PC-3 (cell line): Measurements from ENCODE around the gene GPR148. TPM values are rescaled to one million over a fixed set of nuclear protein-coding genes. Genes with fewer than 3 reads are reported as not detected.
A peak's percentile ranks its signal among the peaks of the same experiment; 100 is the strongest.
"Not testable (repeated sequence)": the region's sequence is repeated elsewhere in the genome, so short reads cannot be mapped to it uniquely, and the experiment has no call there.

Source experiments
- ATAC-seq: fragments of 200-7000 bp; cut with Tn5 transposase; 2 replicates; pipeline ENCODE4 v1.9.1; 2020; ENCODE audit warnings: mild to moderate bottlenecking, moderate library complexity
- Bru-seq: library from RNA; stranded (reverse); fragments of 400-500 nt; gene quantifications from one replicate; lab custom pipeline; 2021; lab: Mats Ljungman, UMichigan
- BruChase-seq, 2 experiments: library from RNA; stranded (reverse); fragments of 400-500 nt; gene quantifications; one replicate each; lab custom pipeline; 2021; lab: Mats Ljungman, UMichigan
- BruUV-seq: library from RNA; stranded (reverse); fragments of 400-500 nt; replicated peaks from 2 replicates; lab custom pipeline; 2021; lab: Mats Ljungman, UMichigan
- CTCF ChIA-PET: fragments of 300-600 bp; sonication (Branson Sonifier 250); formaldehyde crosslinking; loops from one replicate; lab custom pipeline; 2022; ENCODE audit warnings: antibody characterized with exemption; lab: Charles Lee
- POLR2A ChIA-PET: fragments of 300-600 bp; sonication (Branson Sonifier 250); formaldehyde crosslinking; loops from one replicate; lab custom pipeline; 2022; ENCODE audit warnings: antibody characterized with exemption; ENCODE audit not compliant: unreplicated experiment; lab: Charles Lee
- DNase-seq: peaks from one replicate; pipeline ENCODE4 v3.0.0-alpha.2; 2015
- H2AFZ ChIP-seq: fragments of 300-600 bp; sonication (generic); 2 replicates; pipeline ENCODE4 v1.6.0; 2016; ENCODE audit warnings: antibody characterized with exemption, low read length
- H3F3A ChIP-seq: fragments of 300-600 bp; sonication (generic); one replicate; pipeline ENCODE4 v1.6.0; 2017; ENCODE audit warnings: antibody characterized with exemption, low read length, control low read depth, mild to moderate bottlenecking; ENCODE audit not compliant: unreplicated experiment
- H3K27ac ChIP-seq: fragments of 300-600 bp; sonication (generic); 2 replicates; pipeline ENCODE4 v1.5.1; 2016; ENCODE audit warnings: mild to moderate bottlenecking, low read length
- H3K27me3 ChIP-seq: fragments of 300-600 bp; sonication (generic); 2 replicates; pipeline ENCODE4 v1.6.1; 2016; ENCODE audit warnings: low read length, mixed read lengths
- H3K36me3 ChIP-seq: fragments of 300-600 bp; sonication (generic); 2 replicates; pipeline ENCODE4 v1.6.1; 2016; ENCODE audit warnings: low read depth, mixed run types, low read length, mixed read lengths
- H3K4me1 ChIP-seq: fragments of 300-600 bp; sonication (generic); 2 replicates; pipeline ENCODE4 v1.5.1; 2016; ENCODE audit warnings: low read length; ENCODE audit not compliant: insufficient read depth
- H3K4me2 ChIP-seq: fragments of 300-600 bp; sonication (generic); 2 replicates; pipeline ENCODE4 v1.6.0; 2016; ENCODE audit warnings: low read length
- H3K4me3 ChIP-seq: fragments of 300-600 bp; sonication (generic); 2 replicates; pipeline ENCODE4 v1.5.1; 2016; ENCODE audit warnings: mild to moderate bottlenecking, low read length, mixed read lengths
- H3K79me2 ChIP-seq: fragments of 300-600 bp; sonication (generic); 2 replicates; pipeline ENCODE4 v1.6.1; 2017; ENCODE audit warnings: low read length, mixed read lengths
- H3K9ac ChIP-seq: fragments of 300-600 bp; sonication (generic); 2 replicates; pipeline ENCODE4 v1.6.0; 2016; ENCODE audit warnings: mild to moderate bottlenecking, low read length
- H3K9me2 ChIP-seq: fragments of 300-600 bp; sonication (generic); replicated peaks from 2 replicates; pipeline ENCODE4 v1.6.1; 2016; ENCODE audit warnings: mixed run types, low read length, mixed read lengths
- H3K9me3 ChIP-seq: fragments of 300-600 bp; sonication (generic); 2 replicates; pipeline ENCODE4 v1.6.1; 2016; ENCODE audit warnings: low read length, mixed read lengths
- H4K20me1 ChIP-seq: fragments of 300-600 bp; sonication (generic); 2 replicates; pipeline ENCODE4 v1.6.1; 2016; ENCODE audit warnings: low read length, mixed read lengths
- CTCF ChIP-seq: fragments of 300-600 bp; sonication (generic); conservative IDR thresholded peaks from 2 replicates; pipeline ENCODE4 v1.5.1; 2017; ENCODE audit warnings: antibody characterized with exemption, low read depth, mild to moderate bottlenecking, low read length
- EZH2 ChIP-seq: fragments of 300-600 bp; sonication (generic); IDR thresholded peaks from one replicate; pipeline ENCODE4 v1.6.1; 2017; ENCODE audit warnings: antibody characterized with exemption, mild to moderate bottlenecking, low read length; ENCODE audit not compliant: unreplicated experiment
- EZH2phosphoT487 ChIP-seq: fragments of 300-600 bp; sonication (generic); IDR thresholded peaks from 2 replicates; pipeline ENCODE4 v1.6.1; 2018; ENCODE audit warnings: mild to moderate bottlenecking, antibody characterized with exemption, low read length, borderline replicate concordance
- intact Hi-C: fragments of 100-400 bp; cut with micrococcal nuclease; formaldehyde crosslinking; loops from 2 replicates; pipeline ENCODE4 v1.9.0; 2023
- long read RNA-seq: library from polyadenylated mRNA; unstranded; transcript quantifications from one replicate; pipeline ENCODE4 v2.0.0, GENCODE V29; 2021; ENCODE audit not compliant: unreplicated experiment
- total RNA-seq: library from RNA; depleted of rRNA; stranded (reverse); fragments of >200 nt; gene quantifications from 2 replicates; pipeline ENCODE4 v1.2.3, GENCODE V29; 2014; rRNA removed

Gene GPR148
- not detected in 2 replicates for total RNA-seq
- Bru-seq, nascent RNA = not detected
- not detected for BruChase-seq, experiment 1, labeled RNA remaining after a 6-hour chase
- not detected for BruChase-seq, experiment 2, labeled RNA remaining after a 2-hour chase
- long read RNA-seq = 0 reads

- no TSS peak for BruUV-seq
- Histone ChIP-seq H2AFZ (peak within 1 kb of the TSS; percentile 94), H3K36me3 (no peaks in the 10 kb centered on the region), H3F3A (no peaks in the 10 kb centered on the region), H3K4me3 (peak within 1 kb of the TSS; percentile 75), H3K27me3 (peaks cover 18% of the 10 kb centered on the region), H3K4me2 (peak within 1 kb of the TSS; percentile 94), H3K9me2 (no peaks in the 10 kb centered on the region), H3K9ac (no peak within 1 kb of the TSS), H3K4me1 (peaks cover 9% of the 10 kb centered on the region), H4K20me1 (no peaks in the 10 kb centered on the region), H3K9me3 (no peaks in the 10 kb centered on the region), H3K27ac (no peak within 1 kb of the TSS), H3K79me2 (no peaks in the 10 kb centered on the region)
- intact Hi-C loops = no loop called here
- no peak for ATAC-seq
- ChIA-PET POLR2A (no interaction called here), CTCF (no interaction called here)
- TF ChIP-seq EZH2 (no peak), CTCF (no peak), EZH2phosphoT487 (no peak)
- no peak for DNase-seq
Observed at GRCh38 chr2:130728549-130729316, at the start of gene GPR148. TSS of gene GPR148 (plus strand) at chr2:130729070. CDS start at chr2:130729152, 82 bp downstream.

- H3K4me1 ChIP-seq, H4K20me1 ChIP-seq, ATAC-seq, H3K27me3 ChIP-seq, H2AFZ ChIP-seq, H3K9ac ChIP-seq, POLR2A ChIA-PET, H3K27ac ChIP-seq, H3K4me2 ChIP-seq, H3K36me3 ChIP-seq, H3F3A ChIP-seq, H3K79me2 ChIP-seq, CTCF ChIA-PET, H3K9me3 ChIP-seq, intact Hi-C loops, BruUV-seq, H3K9me2 ChIP-seq, H3K4me3 ChIP-seq, DNase-seq: not testable (repeated sequence)
Observed at GRCh38 chr2:130692041-130692770, 36.7 kb upstream of the GPR148 start.

- H3K4me3 ChIP-seq, H3K9me3 ChIP-seq, H3K4me1 ChIP-seq, H3K27ac ChIP-seq, H3K27me3 ChIP-seq, H3F3A ChIP-seq, H3K36me3 ChIP-seq, H3K9ac ChIP-seq, BruUV-seq, H3K79me2 ChIP-seq, H2AFZ ChIP-seq, H4K20me1 ChIP-seq, CTCF ChIA-PET, H3K4me2 ChIP-seq, H3K9me2 ChIP-seq, ATAC-seq, POLR2A ChIA-PET, intact Hi-C loops: not testable (repeated sequence)
- DNase-seq = peak; percentile 0
Observed at GRCh38 chr2:130693474-130693873, 35.4 kb upstream of the GPR148 start.

GRCh38 chr2:130703250-130703649, 25.6 kb upstream of the GPR148 start:
- H3K9me2 ChIP-seq, H3K4me1 ChIP-seq, H3K27me3 ChIP-seq, H4K20me1 ChIP-seq, H3K79me2 ChIP-seq, H3K9ac ChIP-seq, POLR2A ChIA-PET, H3K9me3 ChIP-seq, H3F3A ChIP-seq, H3K4me2 ChIP-seq, H3K27ac ChIP-seq, ATAC-seq, H3K36me3 ChIP-seq, BruUV-seq, CTCF ChIA-PET, H3K4me3 ChIP-seq, DNase-seq, intact Hi-C loops, H2AFZ ChIP-seq: not testable (repeated sequence)

- intact Hi-C loops, BruUV-seq, CTCF ChIA-PET: not testable (repeated sequence)
Observed at GRCh38 chr2:130714795-130715194, 14.1 kb upstream of the GPR148 start.

More at GRCh38 chr2:130714795-130715194, 14.1 kb upstream of the GPR148 start:
- DNase-seq, H3K79me2 ChIP-seq, H3K36me3 ChIP-seq, H3K27ac ChIP-seq, H3K4me1 ChIP-seq, H2AFZ ChIP-seq, H3K9ac ChIP-seq, POLR2A ChIA-PET, H3K9me3 ChIP-seq, H3K27me3 ChIP-seq, H4K20me1 ChIP-seq, H3F3A ChIP-seq, H3K4me3 ChIP-seq, H3K9me2 ChIP-seq, ATAC-seq, H3K4me2 ChIP-seq: not testable (repeated sequence)
